Measurements from ENCODE around the gene FRY.

FRY gene

DNA sequence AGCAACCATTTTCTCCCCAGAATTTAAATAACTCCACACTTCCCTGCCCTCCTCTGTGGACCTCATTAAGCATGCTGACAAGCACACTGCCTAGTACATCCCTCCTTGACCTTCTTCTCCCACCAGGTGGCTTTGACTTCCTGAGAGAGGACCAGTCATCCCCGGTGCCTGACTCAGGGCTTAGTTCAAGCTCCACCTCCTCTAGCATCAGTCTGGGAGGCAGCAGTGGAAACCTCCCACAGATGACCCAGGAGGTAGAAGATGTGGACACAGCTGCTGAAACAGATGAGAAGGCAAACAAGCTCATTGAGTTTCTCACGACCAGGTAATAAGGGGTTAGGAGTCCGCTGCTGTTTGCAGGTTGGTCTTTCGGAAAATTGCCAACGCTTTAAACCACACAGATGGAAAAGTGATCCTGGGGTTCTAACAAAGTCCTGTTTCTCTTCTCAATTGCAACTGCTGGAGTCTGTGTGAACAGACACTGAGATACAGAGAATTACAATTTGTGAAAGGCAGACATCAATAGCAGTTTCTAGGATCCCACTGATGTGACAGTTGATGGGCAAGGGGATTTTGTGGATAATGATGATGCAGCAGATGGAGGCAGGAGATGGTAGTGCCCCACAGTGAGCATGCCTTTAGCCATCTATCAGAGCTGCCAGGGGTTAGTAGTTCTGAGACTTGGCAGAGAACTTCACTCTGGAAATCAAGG lies 196.9 kb downstream of the FRY start:
- DNase-seq: no peak

DNA sequence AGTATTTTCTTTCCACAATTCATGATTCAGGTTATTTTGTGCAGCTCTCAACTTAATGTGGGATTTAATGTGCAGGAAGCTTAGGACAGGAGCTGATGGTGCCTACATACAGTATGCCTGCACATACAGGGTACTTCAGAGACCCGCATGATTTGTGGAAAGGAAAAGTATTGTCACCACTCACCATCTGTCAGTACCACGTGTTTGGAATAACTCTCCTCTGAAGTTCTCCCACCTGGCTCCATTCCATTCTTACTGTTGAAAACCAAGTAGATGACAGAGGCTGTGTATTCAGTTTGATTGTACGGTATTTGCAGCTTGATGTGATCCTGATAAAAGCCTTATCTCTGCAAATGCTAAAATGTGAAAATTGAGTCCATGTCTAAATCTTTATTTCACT lies 197.9 kb downstream of the FRY start:
- DNase-seq: no peak

DNA sequence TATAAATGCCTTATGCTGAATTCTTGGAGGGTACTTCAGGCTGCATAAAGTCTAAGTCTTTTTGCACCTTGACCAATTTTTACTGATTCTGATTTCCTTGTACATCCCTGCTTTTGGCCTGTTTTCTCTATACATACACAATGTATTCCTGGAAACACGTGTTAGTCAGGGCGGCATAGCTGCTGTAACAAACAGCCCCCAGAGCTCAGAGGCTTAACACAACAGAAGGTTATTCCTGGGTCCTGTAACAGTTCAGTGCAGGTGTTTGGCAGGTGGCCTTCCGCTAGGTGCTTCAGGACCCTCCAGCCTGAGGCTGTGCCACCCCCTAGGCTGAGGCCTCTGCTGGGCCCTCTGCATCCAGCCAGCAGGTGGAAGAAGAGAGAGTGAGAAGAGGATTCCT lies 200.7 kb downstream of the FRY start:
- DNase-seq: no peak

DNA sequence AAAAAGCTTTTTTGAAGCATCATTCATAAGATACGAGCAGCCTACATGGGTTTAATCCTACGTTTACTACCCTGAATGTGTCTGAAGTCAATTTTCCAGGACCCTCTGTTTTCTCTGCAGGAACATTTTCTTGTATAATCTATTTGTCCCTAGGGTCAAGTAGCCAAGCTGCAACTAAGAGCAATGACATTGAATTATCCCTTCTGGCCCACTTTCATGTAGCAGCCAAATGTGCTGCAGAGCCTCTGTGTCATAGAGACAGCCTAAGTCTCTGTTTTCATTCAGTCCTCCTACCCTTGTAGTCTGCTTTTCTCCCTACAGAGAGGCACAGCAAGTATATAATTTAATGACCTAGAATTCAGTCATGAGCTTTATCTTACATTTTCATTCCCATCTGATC lies 201.5 kb downstream of the FRY start:
- DNase-seq: no peak

DNA sequence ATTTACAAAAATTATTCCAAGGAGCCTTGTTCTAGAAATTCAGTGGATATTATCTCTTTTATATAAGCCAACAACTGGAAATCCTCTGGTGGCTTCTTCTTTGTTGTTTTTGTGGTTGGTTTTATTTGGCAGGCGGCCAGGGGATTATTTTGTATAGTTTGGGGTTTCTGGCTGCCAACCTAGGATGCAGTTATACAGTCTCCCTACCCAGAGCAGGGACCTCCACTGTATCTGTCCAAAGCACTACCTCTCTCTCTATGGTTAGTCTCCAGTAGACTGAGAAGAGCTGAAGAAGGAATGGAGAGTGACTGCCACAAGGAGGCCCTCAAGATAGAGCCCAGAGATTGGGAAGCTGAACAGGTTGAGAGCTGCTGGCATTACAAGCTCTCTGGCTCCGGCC lies 203.3 kb downstream of the FRY start:
- no peak for DNase-seq

DNA sequence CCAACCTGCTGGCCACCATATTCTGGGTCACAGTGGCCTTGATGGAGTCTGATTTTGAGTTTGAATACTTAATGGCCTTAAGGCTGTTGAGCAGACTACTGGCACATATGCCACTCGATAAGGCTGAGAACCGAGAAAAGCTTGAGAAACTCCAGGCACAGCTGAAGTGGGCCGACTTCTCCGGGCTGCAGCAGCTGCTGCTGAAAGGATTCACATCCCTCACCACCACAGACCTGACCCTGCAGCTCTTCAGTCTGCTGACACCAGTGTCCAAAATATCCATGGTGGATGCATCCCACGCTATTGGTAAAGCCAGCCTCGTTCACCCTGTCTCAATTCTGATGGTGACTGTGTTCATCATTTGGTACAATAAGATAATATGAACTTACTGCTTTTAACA lies 206.1 kb downstream of the FRY start:
- no peak for DNase-seq

DNA sequence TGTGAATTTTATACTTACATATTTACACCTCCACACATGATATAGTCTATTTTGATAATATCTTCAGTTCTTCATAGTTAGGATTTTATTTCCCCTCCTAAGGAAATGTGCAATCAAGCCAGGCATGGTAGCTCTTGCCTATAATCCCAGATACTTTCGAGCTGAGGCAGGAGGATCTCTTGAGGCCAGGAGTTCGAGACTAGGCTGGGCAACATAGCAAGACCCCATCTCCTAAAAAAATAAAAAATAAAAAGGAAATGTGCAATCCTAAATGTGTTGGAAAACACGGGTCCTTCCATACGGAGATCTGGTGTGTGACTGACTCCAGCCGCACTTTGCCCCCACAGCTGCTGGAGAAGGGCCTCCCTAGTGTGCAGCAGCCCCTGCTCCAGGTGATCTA lies 212.1 kb downstream of the FRY start:
- no peak for DNase-seq

DNA sequence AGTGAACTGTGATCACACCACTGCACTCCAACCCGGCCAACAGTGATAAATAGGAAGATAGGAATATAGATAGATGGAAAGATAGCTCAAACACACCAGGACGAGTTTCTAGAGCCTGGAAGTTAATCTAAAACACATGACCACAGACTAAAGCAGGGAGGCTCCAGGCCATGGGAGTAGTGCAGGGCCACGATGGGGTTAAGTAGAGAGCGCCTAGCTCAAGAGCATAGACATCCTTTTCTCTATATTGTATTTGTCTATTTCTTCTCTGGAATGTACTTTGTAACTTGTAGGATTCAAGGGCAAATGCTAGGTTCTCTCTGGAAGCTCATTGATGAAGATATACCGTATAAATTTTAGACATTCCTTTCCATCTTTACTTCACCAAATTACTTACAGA lies 214.0 kb downstream of the FRY start:
- no peak for DNase-seq

DNA sequence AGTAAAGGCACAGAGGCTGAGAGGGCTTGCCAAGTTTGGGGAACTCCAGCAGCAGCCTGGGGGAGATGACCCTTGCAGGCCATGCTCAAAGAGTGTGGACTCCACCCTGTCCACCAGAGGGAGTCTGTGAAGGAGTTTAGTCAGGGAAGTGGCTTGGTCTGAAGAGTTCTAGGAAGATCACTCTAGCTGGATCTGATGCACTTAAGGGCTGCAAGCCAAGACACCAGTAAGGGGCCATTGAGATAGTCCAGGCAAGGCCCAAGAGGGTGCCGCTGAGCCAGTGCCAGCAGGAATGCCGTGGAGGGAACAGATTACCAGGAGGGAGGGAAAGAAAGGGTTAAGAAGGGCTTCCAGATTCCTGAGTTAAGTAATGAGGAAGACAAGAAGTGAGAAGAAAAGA lies 214.9 kb downstream of the FRY start:
- DNase-seq: no peak

DNA sequence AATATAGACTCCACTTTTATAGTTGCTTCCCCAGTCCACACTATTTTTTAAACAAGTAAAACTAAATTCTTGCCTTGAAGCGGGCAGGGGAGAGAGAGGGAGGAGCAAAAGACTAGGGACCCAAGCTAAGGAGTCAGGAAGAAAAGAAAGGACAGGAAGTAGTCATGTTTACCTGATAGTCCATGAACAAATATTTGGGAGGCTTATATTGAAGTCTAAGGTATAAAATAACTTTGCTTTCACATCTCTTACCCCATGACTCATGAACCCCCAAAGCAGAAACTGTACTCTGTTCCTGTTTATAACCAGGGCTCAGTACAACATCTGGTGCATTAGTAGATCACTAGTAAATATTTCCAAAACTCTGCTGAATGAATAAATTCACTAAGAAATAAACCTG lies 216.3 kb downstream of the FRY start:
- DNase-seq: no peak

DNA sequence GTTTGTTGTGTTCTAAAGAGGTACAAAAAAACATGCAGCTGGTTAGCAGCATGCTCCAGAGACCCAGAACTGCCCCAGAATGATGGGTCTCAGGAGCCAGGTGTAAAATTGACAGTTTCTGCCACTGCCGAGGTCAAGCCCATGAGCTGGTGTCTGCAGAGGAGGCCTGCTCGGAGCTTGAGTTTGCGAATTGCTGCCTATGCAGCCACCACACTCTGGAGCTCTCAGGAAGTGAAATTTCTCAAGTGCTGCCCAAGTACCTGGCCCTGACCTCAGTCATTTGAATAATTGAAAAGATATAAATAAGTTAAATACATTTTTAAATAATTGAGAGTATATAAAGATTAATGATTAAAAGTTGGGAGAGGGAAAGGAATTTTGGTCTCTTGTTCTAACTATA lies 217.2 kb downstream of the FRY start:
- no peak for DNase-seq

DNA sequence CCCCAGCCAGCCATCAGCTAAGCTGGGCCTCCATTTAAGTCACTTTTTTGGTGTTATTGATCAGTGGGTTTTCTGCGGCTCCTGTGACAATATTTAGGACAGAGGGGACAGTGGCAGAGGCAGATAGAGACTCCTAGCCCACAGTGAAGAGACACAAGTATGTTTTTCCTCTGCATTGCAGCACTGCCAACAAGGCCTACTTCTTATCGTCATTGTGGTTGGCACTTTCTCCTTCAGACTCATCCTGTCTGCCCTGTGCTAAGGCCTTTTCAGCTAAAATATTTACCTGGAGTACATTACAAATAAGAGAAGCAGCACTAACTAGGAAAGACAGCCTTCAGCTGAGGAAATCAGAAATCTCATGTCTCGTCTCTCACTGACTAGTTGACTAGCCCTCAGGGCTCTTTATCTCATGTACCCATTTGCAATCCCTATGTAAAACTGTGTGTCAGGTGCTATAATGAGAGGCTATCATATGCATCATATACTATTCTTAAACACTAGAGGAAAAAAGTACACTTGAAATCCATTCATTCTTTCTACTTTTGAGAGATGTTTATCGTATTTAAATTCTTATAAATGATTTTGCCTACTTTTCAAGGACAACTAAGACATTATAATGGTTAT lies 221.4 kb downstream of the FRY start:
- no peak for DNase-seq

DNA sequence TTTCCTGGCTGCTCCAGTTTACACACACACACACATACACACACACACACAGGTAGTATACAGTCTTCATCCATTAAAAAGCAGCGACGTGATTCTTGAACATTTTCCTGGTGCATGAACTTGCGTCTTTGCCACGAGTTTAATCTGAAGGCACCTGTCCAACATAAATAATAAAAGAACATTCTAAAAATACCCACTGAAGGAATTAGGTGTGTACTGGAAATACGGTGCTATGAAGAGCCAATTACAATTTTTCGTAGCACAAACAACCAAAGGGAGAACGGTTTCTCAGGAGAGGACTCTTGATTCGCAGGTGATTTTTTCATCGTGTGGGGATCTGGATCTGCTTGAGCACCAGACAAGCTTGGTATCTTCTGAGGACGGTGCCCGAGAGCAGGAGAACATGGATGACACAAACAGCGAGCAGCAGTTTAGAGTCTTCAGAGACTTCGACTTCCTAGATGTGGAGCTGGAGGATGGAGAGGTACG lies 222.4 kb downstream of the FRY start:
- DNase-seq: no peak

DNA sequence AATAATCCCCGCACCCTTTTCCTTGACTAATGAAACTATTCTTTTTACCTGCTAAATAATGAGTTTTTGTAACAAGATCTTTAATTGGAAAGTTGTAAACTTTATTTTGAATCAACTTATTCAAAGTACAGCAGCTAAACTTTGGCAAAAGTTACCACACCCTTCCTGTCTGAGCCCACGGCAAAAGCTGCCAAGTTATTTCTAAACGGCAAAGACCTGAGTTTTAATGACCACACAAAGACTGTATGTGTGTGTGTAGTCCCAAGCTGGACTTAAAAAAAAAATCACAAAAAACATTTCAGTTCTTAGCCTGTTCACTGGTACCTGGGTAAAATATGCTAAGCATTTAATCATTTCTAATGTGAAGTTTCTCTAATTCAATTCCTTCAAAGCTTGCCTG lies 222.8 kb downstream of the FRY start:
- no peak for DNase-seq

DNA sequence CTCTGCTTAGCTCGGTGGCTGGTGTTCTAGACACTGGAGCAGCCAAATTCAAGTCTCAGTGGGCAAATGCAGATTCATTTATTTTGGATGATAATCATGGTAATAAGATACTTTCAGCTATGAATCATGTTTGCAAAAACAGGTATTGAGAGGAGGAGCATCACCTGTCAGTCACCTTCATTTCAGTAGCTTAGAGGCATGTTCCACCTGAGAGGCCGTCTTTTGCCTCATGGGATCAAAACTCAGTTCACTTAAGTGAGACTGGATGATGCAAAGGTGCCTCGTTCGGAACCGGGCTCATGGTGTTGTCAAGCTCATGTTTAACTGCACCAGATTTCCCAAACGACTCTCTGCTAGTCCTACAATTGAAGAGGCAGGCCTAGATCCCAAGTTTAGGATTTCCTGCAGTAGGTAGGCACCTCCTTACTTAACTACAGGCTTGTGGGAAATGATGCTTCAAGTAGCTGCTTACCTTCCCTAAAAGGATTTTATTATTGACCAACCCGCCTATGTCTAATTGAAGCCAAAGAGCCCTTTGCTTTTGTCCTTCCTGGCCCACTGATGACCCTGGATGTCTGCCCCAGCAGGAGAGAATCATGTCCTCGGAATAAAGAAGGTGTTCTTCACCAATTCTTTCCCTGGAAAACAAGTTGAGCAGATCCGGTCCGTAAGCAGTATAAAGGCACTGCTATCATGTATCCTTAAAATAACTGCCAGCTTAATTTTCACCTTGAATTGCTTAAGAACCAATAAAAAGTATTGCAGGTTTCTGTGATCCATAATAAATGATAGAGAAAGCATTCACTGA lies 223.5 kb downstream of the FRY start:
- no peak for DNase-seq

DNA sequence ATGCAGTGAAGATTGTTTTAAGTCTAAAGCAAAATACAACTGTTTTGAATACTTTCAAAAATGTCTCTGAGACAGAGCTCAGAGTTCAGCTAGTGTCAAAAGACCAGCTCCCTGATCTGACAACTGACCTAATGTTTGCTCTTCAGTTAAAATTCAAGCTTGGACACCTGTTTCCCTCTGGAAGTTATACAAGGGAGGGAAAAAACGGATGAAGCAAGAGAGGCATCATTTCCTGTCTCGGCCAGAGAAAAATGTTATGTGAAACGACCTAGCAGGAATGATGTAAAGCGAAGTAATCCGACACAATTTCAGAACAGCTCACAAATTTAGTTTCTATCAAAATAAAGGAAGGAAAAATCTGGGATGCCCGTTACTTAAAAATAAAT lies 224.1 kb downstream of the FRY start:
- DNase-seq: no peak

DNA sequence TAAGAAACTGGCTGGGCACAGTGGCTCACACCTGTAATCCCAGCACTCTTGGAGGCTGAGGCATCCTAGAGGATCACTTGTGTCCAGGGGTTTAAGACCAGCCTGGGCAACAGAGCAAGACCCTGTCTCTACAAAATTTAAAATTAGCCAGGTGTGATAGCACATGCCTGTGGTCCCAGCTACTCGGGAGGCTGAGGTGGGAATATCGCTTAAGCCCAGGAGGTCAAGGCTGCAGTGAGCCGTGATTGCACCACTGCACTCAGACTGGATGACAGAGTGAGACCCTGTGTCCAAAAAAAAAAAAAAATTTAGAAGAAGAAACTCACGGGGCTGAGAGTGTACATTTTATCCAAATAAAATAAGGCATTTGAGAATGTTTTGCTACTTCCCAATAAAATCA lies 224.7 kb downstream of the FRY start:
- no peak for DNase-seq

DNA sequence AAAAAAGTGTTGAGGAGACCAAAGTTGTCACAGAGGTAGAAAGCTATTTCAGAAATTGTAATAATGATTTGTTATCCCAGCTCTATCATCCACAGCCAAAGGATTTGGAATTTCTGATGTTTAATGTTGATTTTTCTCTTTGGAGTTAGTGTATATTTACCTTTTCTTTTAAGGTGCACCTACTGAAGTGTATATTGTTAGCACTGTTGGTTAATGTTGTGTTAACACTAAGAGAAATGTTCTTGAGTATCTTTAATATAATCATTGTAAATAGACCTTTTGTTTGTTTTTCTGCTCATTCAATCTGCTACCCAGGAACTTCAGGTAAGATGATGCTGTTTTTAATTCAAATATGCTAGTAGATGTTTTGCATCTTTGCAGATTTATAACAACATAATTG lies 226.1 kb downstream of the FRY start:
- no peak for DNase-seq

DNA sequence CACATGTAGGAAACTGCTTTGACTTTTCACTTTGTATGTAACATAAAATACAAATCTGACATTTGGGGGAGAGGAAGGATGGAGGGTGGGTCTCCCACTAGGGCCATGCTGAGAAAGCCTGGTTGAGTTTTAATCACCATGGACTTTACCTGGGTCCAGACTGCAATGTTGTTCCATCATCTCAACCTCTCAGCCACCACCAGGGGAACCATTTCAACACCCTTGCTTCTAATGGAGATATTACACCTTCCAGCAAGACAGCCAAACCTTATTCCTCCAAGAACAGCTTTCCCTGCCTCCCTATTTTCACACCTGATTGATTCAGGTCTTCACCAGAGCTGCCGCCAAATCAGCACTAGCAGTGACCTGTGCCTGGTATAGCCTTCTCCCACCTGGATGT lies 227.5 kb downstream of the FRY start:
- no peak for DNase-seq

DNA sequence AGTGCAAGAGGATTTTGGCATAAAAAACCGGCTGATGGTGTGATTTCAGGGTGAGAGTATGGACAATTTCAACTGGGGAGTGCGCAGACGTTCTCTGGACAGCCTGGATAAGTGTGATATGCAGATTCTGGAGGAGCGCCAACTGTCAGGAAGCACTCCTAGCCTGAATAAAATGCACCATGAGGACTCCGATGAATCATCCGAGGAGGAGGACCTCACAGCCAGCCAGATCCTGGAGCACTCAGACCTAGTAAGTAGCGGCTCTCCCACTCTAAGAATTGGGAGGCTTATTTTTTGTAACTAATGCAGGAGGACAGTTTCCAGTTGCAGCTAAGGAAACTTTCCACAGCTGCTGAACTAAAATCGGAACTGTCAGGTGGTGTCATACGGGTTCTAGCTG lies 230.0 kb downstream of the FRY start:
- DNase-seq: no peak

DNA sequence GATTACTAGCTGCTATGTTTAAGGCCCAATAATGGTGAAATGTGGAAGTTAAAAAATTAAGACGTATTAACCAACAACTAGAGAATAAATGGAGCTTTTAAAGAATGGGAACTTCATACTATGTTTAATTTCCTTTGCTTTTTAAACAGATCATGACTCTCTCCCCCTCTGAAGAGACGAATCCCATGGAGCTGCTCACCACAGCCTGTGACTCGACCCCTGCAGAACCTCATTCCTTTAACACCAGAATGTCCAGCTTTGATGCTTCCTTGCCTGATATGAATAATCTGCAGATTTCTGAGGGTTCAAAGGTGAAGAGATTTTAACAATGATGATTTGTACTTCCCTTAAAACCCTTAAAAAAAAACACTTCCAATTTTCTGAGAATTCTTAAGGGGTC lies 230.6 kb downstream of the FRY start:
- DNase-seq: no peak

DNA sequence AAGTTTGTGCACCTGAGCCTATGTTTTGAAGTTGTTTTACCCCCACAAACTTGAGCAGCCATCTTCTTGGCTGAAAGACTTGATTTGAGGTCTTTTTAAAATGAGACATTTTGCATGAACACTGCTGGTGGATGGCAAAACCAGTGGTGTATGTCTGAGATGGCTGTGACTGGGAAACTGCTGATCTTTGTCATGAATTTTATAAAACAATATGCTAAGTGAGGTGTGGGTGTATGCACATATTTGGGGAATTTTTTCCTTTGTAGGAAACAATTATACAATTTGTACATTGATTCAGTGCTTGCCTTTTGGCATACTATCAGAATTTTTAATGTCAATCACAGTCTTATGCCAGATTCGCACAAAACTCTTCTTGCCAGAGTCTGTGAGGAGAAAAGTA lies 231.0 kb downstream of the FRY start:
- DNase-seq: no peak

DNA sequence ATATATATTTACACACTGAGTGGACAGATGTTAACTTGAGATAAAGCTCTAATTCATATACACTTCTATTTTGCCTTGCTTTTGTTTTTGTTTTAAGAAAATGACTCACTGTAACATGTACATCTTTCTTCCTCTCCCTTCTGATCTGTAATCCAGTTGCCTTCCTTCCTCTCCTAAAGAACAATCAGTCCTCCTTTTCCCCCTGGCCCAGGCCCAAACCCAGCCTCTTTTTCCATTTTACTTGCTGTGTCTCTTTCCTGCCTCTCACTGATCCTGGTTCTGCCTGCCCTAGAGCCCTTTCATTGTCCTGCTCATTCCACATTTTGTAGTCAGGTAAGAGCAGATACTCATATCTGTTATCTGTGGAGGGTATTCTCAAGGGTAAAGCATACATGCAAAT lies 232.8 kb downstream of the FRY start:
- DNase-seq: no peak

DNA sequence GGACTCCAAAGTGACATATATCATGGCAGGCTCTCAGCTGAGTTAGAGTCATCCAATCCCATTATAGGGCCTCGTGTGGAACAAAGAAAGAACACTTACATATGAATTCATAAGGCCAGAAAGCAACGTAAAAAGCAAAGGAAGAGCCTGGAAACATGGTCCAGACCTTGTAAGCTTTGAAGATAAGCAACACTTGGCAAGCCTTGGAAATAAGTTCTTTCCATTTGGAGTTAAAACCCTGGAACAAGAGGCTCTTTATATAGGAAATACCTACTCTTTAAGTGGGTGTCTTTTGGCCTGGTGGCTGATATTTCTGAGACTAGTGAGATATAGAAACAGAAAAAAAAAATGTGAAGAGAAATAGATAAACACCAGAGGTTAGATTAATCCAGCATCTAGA lies 234.2 kb downstream of the FRY start:
- no peak for DNase-seq
